GM21723 (cell line): Measurements from ENCODE around the gene DCX.

Experiments used
- ATAC-seq: cut with Tn5 transposase; IDR thresholded peaks from one replicate; pipeline ENCODE4 v1.9.1; 2021; ENCODE audit warnings: mild to moderate bottlenecking, moderate library complexity; ENCODE audit not compliant: unreplicated experiment

DCX gene

GRCh38 chrX:111411983-111412382 lies at the start of gene DCX:
Gene DCX (minus strand): TSS chrX:111412192. CDS start chrX:111410398, 1,794 bp downstream.
- ATAC-seq, result no peak

- ATAC-seq, result no peak
Measured at GRCh38 chrX:111460607-111461006, 48.6 kb upstream of the DCX start.

- peak; percentile 78 for ATAC-seq
Measured at GRCh38 chrX:111447298-111447697, 35.3 kb upstream of the DCX start.

- peak; percentile 68 for ATAC-seq
Measured at GRCh38 chrX:111445485-111445884, 33.5 kb upstream of the DCX start.

- no peak for ATAC-seq
Measured at GRCh38 chrX:111444881-111445280, 32.9 kb upstream of the DCX start.

- ATAC-seq, result no peak
Measured at GRCh38 chrX:111443946-111444345, 32.0 kb upstream of the DCX start.

- ATAC-seq, result no peak
Measured at GRCh38 chrX:111442791-111443190, 30.8 kb upstream of the DCX start.

GRCh38 chrX:111435469-111435868 lies 23.5 kb upstream of the DCX start:
- no peak for ATAC-seq

- ATAC-seq, result no peak
Measured at GRCh38 chrX:111431001-111431400, 19.0 kb upstream of the DCX start.

- no peak for ATAC-seq
Measured at GRCh38 chrX:111411557-111411956, 435 bp downstream of the DCX start.

- ATAC-seq, result no peak
Measured at GRCh38 chrX:111410590-111411078, 1.4 kb downstream of the DCX start.

GRCh38 chrX:111409326-111409725 lies 2.7 kb downstream of the DCX start:
- ATAC-seq, result no peak

GRCh38 chrX:111407948-111408347 lies 4.0 kb downstream of the DCX start:
- no peak for ATAC-seq

GRCh38 chrX:111402344-111402743 lies 9.6 kb downstream of the DCX start:
- ATAC-seq, result no peak

- ATAC-seq, result no peak
Measured at GRCh38 chrX:111395149-111395548, 16.8 kb downstream of the DCX start.

GRCh38 chrX:111394569-111394968 lies 17.4 kb downstream of the DCX start:
- no peak for ATAC-seq

- ATAC-seq, result no peak
Measured at GRCh38 chrX:111387470-111388070, 24.4 kb downstream of the DCX start.

GRCh38 chrX:111386615-111387233 lies 25.3 kb downstream of the DCX start:
- ATAC-seq, result no peak

GRCh38 chrX:111386077-111386476 lies 25.9 kb downstream of the DCX start:
- ATAC-seq, result no peak

GRCh38 chrX:111382277-111382676 lies 29.7 kb downstream of the DCX start:
- no peak for ATAC-seq

GRCh38 chrX:111376897-111377578 lies 35.0 kb downstream of the DCX start:
- no peak for ATAC-seq

- no peak for ATAC-seq
Measured at GRCh38 chrX:111376486-111376885, 35.5 kb downstream of the DCX start.
